Sigmoid colon (tissue), 4 donors: ENCODE measurements around the gene EHMT1.

Source experiments
- EP300 ChIP-seq, 4 donors: sonication (generic); formaldehyde crosslinking; IDR thresholded peaks; one replicate each; pipeline ENCODE4 v1.6.1; 2017; ENCODE audit warnings: antibody characterized with exemption in 4 of 4
- TF ChIP-seq, protein P1 (sequence below), 4 experiments: fragments of 450-650 bp in 3 of 4; fragments of 200-600 bp in 1 of 4; IDR thresholded peaks; one replicate each; pipeline ENCODE4 v1.5.1; 2016 to 2019; ENCODE audit warnings: antibody characterized with exemption in 4 of 4, mild to moderate bottlenecking in 3 of 4, moderate library complexity in 2 of 4

- TF ChIP-seq, protein P1, sequence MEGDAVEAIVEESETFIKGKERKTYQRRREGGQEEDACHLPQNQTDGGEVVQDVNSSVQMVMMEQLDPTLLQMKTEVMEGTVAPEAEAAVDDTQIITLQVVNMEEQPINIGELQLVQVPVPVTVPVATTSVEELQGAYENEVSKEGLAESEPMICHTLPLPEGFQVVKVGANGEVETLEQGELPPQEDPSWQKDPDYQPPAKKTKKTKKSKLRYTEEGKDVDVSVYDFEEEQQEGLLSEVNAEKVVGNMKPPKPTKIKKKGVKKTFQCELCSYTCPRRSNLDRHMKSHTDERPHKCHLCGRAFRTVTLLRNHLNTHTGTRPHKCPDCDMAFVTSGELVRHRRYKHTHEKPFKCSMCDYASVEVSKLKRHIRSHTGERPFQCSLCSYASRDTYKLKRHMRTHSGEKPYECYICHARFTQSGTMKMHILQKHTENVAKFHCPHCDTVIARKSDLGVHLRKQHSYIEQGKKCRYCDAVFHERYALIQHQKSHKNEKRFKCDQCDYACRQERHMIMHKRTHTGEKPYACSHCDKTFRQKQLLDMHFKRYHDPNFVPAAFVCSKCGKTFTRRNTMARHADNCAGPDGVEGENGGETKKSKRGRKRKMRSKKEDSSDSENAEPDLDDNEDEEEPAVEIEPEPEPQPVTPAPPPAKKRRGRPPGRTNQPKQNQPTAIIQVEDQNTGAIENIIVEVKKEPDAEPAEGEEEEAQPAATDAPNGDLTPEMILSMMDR (IDR thresholded peaks at IDR 0.05) = no peak
- no peak for TF ChIP-seq EP300 (IDR thresholded peaks at IDR 0.05)
These were observed 170.6 kb downstream of the EHMT1 start for GRCh38 chr9:137789295-137789895.
